Measurements from ENCODE around the gene CDC42BPA.
"Not testable (repeated sequence)": the region's sequence is repeated elsewhere in the genome, so short reads cannot be mapped to it uniquely, and the experiment has no call there.

The CDC42BPA gene

GRCh38 chr1:227155688-227156087 is 162.6 kb downstream of the CDC42BPA start:
- Histone ChIP-seq H3K27ac (ENCODE audit: low read depth, low read length) (no peak overlapping the region), H3K4me1 (ENCODE audit: control insufficient read depth, insufficient read depth, low read length) (peaks cover 3% of the 10 kb centered on the region), H3K36me3 (ENCODE audit: control insufficient read depth, insufficient read depth, low read length) (no peaks in the 10 kb centered on the region), H3K27me3 (ENCODE audit: control insufficient read depth, insufficient read depth, low read length) (no peaks in the 10 kb centered on the region), H3K4me3 (ENCODE audit: low read length) (no peak overlapping the region), H3K9ac (ENCODE audit: low read length) (no peak overlapping the region)

DNA sequence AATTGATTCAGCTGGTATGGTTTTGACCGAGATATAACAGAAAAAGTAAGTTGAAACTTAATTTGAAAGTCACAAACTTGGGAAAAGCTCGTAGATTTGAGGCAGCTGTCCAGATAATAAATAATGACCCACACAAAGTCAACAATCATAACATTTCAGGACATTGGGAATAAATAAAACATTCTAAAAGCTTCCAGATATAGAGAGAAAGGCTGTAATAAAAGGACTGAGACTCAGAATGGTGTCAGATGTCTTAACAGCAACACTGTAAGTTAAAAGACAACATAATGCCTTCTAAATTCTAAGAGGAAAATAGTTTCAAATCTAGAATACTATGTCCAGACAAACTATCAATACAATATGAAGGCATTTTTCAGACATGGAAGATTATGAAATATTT is 163.3 kb downstream of the CDC42BPA start:
- H3K9ac ChIP-seq (ENCODE audit: low read length), result no peak overlapping the region
- H3K4me1 ChIP-seq (ENCODE audit: control insufficient read depth, insufficient read depth, low read length), result peaks cover 3% of the 10 kb centered on the region
- no peaks in the 10 kb centered on the region for H3K27me3 ChIP-seq (ENCODE audit: control insufficient read depth, insufficient read depth, low read length)
- no peaks in the 10 kb centered on the region for H3K36me3 ChIP-seq (ENCODE audit: control insufficient read depth, insufficient read depth, low read length)
- no peak overlapping the region for H3K4me3 ChIP-seq (ENCODE audit: low read length)
- no peak overlapping the region for H3K27ac ChIP-seq (ENCODE audit: low read depth, low read length)

DNA sequence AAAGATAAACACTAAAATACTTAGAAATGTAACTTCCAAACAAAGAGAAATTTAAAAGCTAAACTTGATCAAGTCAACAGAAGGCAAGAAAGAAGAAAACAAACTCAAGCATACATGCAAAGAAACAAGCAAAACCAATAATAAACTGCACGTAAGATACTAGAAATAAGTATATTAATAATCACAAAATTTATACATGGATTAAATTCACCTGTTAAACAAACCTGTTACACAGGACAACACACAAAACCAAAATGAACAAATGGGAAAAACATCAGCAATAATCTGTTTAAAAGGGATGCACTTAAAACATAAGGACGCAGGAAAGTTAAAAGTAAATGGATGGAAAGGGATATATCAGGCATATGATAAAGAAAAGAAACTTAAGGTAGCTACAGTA is 165.8 kb downstream of the CDC42BPA start:
- peaks cover 3% of the 10 kb centered on the region for H3K4me1 ChIP-seq (ENCODE audit: control insufficient read depth, insufficient read depth, low read length)
- no peak overlapping the region for H3K4me3 ChIP-seq (ENCODE audit: low read length)
- no peak overlapping the region for H3K9ac ChIP-seq (ENCODE audit: low read length)
- H3K27me3 ChIP-seq (ENCODE audit: control insufficient read depth, insufficient read depth, low read length), result no peaks in the 10 kb centered on the region
- H3K27ac ChIP-seq (ENCODE audit: low read depth, low read length), result no peak overlapping the region
- H3K36me3 ChIP-seq (ENCODE audit: control insufficient read depth, insufficient read depth, low read length), result no peaks in the 10 kb centered on the region

GRCh38 chr1:227140376-227140775 is 177.9 kb downstream of the CDC42BPA start:
- no peak overlapping the region for H3K27ac ChIP-seq (ENCODE audit: low read depth, low read length)
- H3K27me3 ChIP-seq (ENCODE audit: control insufficient read depth, insufficient read depth, low read length), result no peaks in the 10 kb centered on the region
- H3K36me3 ChIP-seq (ENCODE audit: control insufficient read depth, insufficient read depth, low read length), result peaks cover 8% of the 10 kb centered on the region

DNA sequence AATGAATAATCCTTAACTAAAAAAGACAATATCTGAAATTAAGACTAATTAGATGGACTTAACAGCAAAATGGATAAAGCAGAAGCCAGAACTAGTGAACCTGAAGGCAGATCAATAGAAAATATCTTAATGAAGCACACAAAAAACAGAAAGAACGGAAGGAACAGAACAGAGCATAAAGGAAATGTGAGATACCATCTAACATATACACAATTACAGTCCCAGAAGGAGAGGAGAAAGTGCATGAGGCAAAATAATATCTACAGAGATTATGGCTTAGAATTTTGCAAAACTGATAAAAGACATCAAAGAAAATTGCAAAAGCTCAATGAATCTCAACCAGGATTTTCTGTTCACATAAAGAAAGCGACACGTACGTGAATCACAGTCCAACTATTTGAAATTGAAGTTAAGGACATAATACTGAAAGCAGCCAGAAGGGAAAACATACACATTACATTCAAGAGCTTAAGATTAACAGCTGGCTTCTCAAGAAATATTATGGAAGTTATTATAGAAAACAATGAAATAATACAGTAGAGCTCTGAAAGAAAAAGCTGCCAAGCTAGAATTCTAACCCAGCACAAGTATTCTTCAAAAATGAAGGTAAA is 182.0 kb downstream of the CDC42BPA start:
- H3K4me3 ChIP-seq (ENCODE audit: low read length), result no peak overlapping the region
- H3K27me3 ChIP-seq (ENCODE audit: control insufficient read depth, insufficient read depth, low read length), result no peaks in the 10 kb centered on the region
- no peak overlapping the region for H3K9ac ChIP-seq (ENCODE audit: low read length)
- H3K4me1 ChIP-seq (ENCODE audit: control insufficient read depth, insufficient read depth, low read length), result no peaks in the 10 kb centered on the region
- H3K27ac ChIP-seq (ENCODE audit: low read depth, low read length), result no peak overlapping the region
- H3K36me3 ChIP-seq (ENCODE audit: control insufficient read depth, insufficient read depth, low read length), result peaks cover 3% of the 10 kb centered on the region

More at GRCh38 chr1:227140376-227140775, 177.9 kb downstream of the CDC42BPA start:
- no peak overlapping the region for H3K9ac ChIP-seq (ENCODE audit: low read length)
- no peaks in the 10 kb centered on the region for H3K4me1 ChIP-seq (ENCODE audit: control insufficient read depth, insufficient read depth, low read length)
- H3K4me3 ChIP-seq (ENCODE audit: low read length), result no peak overlapping the region

- Histone ChIP-seq H3K4me3 (ENCODE audit: low read length) (no peak overlapping the region), H3K27ac (ENCODE audit: low read depth, low read length) (no peak overlapping the region), H3K27me3 (ENCODE audit: control insufficient read depth, insufficient read depth, low read length) (no peaks in the 10 kb centered on the region), H3K36me3 (ENCODE audit: control insufficient read depth, insufficient read depth, low read length) (no peaks in the 10 kb centered on the region), H3K9ac (ENCODE audit: low read length) (no peak overlapping the region), H3K4me1 (ENCODE audit: control insufficient read depth, insufficient read depth, low read length) (no peaks in the 10 kb centered on the region)
Measured at GRCh38 chr1:227134686-227135314, 183.5 kb downstream of the CDC42BPA start.

GRCh38 chr1:227132695-227133094 is 185.6 kb downstream of the CDC42BPA start:
- not testable (repeated sequence) for H3K9ac ChIP-seq (ENCODE audit: low read length); H3K4me3 ChIP-seq (ENCODE audit: low read length); H3K27me3 ChIP-seq (ENCODE audit: control insufficient read depth, insufficient read depth, low read length); H3K4me1 ChIP-seq (ENCODE audit: control insufficient read depth, insufficient read depth, low read length); H3K27ac ChIP-seq (ENCODE audit: low read depth, low read length); H3K36me3 ChIP-seq (ENCODE audit: control insufficient read depth, insufficient read depth, low read length)

DNA sequence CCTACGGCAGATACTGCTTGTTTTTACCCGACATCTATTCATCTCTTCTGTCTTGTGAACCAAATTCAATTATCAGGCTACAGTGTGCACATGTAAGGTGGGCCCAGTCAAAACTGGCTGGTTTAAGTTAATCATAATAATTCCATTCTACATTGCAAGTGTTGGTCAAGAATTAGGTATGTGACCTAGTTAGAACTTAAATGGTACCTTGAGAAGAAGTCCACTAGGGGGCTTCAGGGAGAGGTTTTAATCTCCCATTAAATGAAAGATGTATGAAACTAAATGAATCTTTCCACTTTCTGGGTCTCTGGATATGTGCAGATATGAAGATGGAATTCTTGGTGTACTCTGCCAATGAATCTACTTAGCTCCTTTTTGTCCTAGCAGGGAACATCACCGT is 187.1 kb downstream of the CDC42BPA start:
- H3K4me3 ChIP-seq (ENCODE audit: low read length), result no peak overlapping the region
- no peaks in the 10 kb centered on the region for H3K27me3 ChIP-seq (ENCODE audit: control insufficient read depth, insufficient read depth, low read length)
- H3K36me3 ChIP-seq (ENCODE audit: control insufficient read depth, insufficient read depth, low read length), result no peaks in the 10 kb centered on the region
- H3K27ac ChIP-seq (ENCODE audit: low read depth, low read length), result no peak overlapping the region
- no peak overlapping the region for H3K9ac ChIP-seq (ENCODE audit: low read length)
- H3K4me1 ChIP-seq (ENCODE audit: control insufficient read depth, insufficient read depth, low read length), result no peaks in the 10 kb centered on the region

DNA sequence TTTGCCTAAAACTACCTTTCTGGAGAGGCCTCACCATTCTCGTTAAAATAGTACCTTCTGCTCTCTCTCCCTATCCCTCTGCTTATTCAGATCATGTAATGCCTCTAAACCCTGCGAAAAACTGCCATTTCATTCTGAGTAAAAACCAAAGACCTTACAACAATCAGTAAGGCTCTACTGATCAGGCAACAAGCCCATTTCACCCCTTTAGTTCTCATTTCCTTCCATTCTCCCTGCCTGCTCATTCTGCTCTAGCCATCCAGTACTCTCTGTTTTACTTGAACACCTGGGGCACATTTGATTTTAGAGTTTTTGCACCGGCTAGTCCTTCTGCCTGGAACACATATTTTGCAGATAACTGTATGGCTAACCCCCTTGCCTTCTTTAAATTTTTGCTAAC is 190.4 kb downstream of the CDC42BPA start:
- no peak overlapping the region for H3K4me3 ChIP-seq (ENCODE audit: low read length)
- H3K9ac ChIP-seq (ENCODE audit: low read length), result no peak overlapping the region
- no peaks in the 10 kb centered on the region for H3K36me3 ChIP-seq (ENCODE audit: control insufficient read depth, insufficient read depth, low read length)
- H3K4me1 ChIP-seq (ENCODE audit: control insufficient read depth, insufficient read depth, low read length), result no peaks in the 10 kb centered on the region
- no peak overlapping the region for H3K27ac ChIP-seq (ENCODE audit: low read depth, low read length)
- no peaks in the 10 kb centered on the region for H3K27me3 ChIP-seq (ENCODE audit: control insufficient read depth, insufficient read depth, low read length)

- H3K27ac ChIP-seq (ENCODE audit: low read depth, low read length), result no peak overlapping the region
- no peak overlapping the region for H3K4me3 ChIP-seq (ENCODE audit: low read length)
- H3K36me3 ChIP-seq (ENCODE audit: control insufficient read depth, insufficient read depth, low read length), result no peaks in the 10 kb centered on the region
- H3K4me1 ChIP-seq (ENCODE audit: control insufficient read depth, insufficient read depth, low read length), result no peaks in the 10 kb centered on the region
- H3K9ac ChIP-seq (ENCODE audit: low read length), result no peak overlapping the region
- no peaks in the 10 kb centered on the region for H3K27me3 ChIP-seq (ENCODE audit: control insufficient read depth, insufficient read depth, low read length)
Measured at GRCh38 chr1:227125929-227126545, 192.3 kb downstream of the CDC42BPA start.

GRCh38 chr1:227124473-227124872 is 193.8 kb downstream of the CDC42BPA start:
- Histone ChIP-seq H3K9ac (ENCODE audit: low read length) (no peak overlapping the region), H3K4me3 (ENCODE audit: low read length) (no peak overlapping the region), H3K27ac (ENCODE audit: low read depth, low read length) (no peak overlapping the region), H3K36me3 (ENCODE audit: control insufficient read depth, insufficient read depth, low read length) (no peaks in the 10 kb centered on the region), H3K27me3 (ENCODE audit: control insufficient read depth, insufficient read depth, low read length) (no peaks in the 10 kb centered on the region), H3K4me1 (ENCODE audit: control insufficient read depth, insufficient read depth, low read length) (no peaks in the 10 kb centered on the region)

DNA sequence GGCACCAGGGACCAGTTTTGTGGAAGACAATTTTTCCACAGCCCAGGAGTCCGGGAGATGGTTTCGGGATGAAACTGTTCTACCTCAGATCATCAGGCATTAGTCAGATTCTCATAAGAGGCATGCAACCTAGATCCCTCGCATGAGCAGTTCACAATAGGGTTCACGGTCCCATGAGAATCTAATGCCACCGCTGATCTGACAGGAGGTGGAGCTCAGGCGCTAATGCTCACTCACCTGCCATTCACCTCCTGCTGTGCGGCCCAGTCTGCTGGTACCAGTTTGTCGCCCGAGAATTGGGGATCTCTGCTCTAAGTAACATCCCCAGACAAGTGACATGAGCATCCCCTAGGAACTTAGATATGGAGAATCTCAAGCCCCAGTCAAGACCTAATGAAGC is 197.5 kb downstream of the CDC42BPA start:
- Histone ChIP-seq H3K4me3 (ENCODE audit: low read length) (no peak overlapping the region), H3K27me3 (ENCODE audit: control insufficient read depth, insufficient read depth, low read length) (no peaks in the 10 kb centered on the region), H3K36me3 (ENCODE audit: control insufficient read depth, insufficient read depth, low read length) (no peaks in the 10 kb centered on the region), H3K27ac (ENCODE audit: low read depth, low read length) (no peak overlapping the region), H3K4me1 (ENCODE audit: control insufficient read depth, insufficient read depth, low read length) (no peaks in the 10 kb centered on the region), H3K9ac (ENCODE audit: low read length) (no peak overlapping the region)

GRCh38 chr1:227112538-227112937 is 205.8 kb downstream of the CDC42BPA start:
- peaks cover 4% of the 10 kb centered on the region for H3K36me3 ChIP-seq (ENCODE audit: control insufficient read depth, insufficient read depth, low read length)
- no peaks in the 10 kb centered on the region for H3K27me3 ChIP-seq (ENCODE audit: control insufficient read depth, insufficient read depth, low read length)
- no peaks in the 10 kb centered on the region for H3K4me1 ChIP-seq (ENCODE audit: control insufficient read depth, insufficient read depth, low read length)
- H3K9ac ChIP-seq (ENCODE audit: low read length), result no peak overlapping the region
- H3K27ac ChIP-seq (ENCODE audit: low read depth, low read length), result no peak overlapping the region
- H3K4me3 ChIP-seq (ENCODE audit: low read length), result no peak overlapping the region

Data from rectal smooth muscle tissue (tissue), 1 donor.